ENCODE results near the gene ZFP69.
"Not testable (repeated sequence)": the region's sequence is repeated elsewhere in the genome, so short reads cannot be mapped to it uniquely, and the experiment has no call there.

ZFP69 gene

GRCh38 chr1:40476924-40477677 lies at the start of gene ZFP69:
ZFP69 (plus strand) TSS chr1:40477290; CDS start chr1:40479362, 2,072 bp downstream.
- peak; percentile 99 for DNase-seq

- DNase-seq = no peak
Measured at GRCh38 chr1:40431385-40431784, 45.7 kb upstream of the ZFP69 start.

- DNase-seq = no peak
Measured at GRCh38 chr1:40432644-40433390, 44.3 kb upstream of the ZFP69 start.

DNA sequence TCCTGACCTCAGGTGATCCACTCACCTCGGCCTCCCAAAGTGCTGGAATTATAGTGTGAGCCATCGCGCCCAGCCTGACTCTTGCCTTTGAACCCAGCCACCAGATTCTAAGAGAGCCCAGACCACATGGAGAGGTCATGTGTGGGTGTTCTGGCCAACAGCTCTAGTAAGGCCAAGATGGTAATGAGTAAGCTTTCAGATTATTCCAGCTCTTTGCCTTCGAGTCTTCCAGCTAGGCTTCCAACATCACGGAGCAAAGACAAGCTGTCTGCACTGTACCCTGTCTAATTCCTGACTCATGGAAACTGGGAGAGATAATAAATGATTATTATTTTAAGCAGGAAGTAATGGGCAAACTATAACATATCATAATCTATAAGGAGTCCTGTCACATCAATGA lies 41.6 kb upstream of the ZFP69 start:
- no peak for DNase-seq

DNA sequence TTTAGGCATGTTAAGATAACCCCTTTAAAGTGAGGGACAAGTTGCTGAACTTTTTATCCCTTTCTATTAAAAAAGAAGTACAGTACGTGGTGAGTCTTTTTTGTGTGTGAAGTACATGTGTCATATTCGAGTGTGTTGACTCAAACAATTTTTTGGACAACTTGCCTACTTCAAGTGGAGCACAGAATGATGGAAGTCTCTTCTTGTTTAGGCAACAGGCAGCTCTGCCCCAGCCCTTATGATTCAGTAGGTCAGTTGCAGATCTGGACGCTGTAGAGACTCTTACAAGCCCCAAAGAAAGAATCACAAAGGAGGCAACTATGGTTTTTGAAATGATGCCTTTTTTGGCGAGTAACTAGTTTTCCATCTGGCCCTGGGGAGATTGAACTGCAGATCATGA lies 41.2 kb upstream of the ZFP69 start:
- DNase-seq = no peak

DNA sequence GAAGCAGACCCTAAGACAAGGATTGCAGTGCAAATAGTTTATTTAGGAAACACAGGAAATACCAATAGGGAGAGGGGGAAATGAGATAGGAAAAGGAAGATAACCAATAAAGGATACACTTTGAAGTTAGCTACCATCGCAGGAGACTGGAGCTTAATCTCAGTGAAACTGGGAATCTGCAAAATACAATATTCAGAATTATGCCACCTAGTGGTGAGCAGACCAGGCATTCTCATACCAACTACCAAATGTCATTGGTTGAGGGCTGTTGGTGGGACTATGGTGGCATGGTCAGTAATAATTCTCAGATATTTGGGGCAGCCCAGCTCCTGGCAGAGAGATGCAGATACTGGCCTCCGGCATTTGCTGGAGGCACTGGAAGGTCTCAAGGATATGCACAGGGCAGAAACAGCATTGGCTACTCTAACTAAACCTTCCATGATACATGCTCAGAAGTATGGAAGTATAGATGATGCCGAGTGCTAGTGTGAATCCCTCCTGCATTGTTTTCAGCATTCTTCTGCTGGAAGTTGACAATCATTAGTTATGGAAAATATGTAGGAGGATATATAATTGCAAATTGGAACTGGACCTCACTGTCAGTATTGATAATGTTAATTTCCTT lies 38.6 kb upstream of the ZFP69 start:
- DNase-seq = peak; percentile 75

GRCh38 chr1:40439247-40439646 lies 37.8 kb upstream of the ZFP69 start:
- peak; percentile 85 for DNase-seq

DNA sequence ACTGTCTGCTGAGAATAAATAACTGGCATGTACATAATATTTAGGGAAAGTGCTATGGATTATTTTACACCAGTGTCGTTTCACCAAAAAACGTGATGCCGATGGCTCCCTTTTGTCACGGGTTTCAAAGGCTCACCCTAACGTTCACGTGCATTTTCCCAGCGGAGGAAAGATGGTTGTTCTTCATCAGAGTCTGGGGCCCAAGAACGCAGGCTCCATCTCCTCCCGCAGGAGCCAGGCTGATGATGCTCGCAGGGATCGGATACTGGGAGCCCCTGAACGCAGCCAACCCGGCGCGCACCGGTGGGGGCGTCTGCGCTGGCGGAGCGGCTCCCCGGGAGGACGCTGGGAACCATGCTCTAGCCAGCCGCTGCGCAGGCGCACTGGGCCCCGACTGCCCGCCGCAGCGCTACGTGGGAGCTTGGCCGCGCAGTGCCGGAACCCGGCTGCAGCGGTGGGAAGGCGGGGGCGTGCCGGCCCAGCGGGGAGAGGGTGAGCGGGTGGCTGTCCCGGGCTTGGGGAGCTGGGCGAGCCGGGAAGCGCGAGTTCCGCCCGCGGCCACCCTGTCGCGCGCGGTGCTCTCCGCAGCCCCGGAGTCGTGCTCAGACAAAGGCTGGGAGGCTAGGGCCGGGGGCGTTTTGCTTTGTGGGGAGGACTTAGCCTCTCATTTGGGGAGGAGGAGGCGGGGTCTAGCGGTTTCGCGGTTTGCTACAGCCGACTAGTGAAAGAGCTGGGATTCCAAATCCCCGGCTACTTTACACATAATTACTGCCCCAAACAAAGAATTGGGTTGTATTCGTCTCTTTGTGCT lies 27.2 kb upstream of the ZFP69 start, which contains the start of gene ZFP69B:
TSS of gene ZFP69B (plus strand) at position 793 of the 811 bp plus-strand sequence. CDS start 486 bp downstream, outside the sequence.
- peak; percentile 100 for DNase-seq

GRCh38 chr1:40450495-40451237 lies 26.4 kb upstream of the ZFP69 start:
- no peak for DNase-seq

- no peak for DNase-seq
Measured at GRCh38 chr1:40451238-40451585, 25.9 kb upstream of the ZFP69 start.

- DNase-seq = no peak
Measured at GRCh38 chr1:40454873-40455272, 22.2 kb upstream of the ZFP69 start.

DNA sequence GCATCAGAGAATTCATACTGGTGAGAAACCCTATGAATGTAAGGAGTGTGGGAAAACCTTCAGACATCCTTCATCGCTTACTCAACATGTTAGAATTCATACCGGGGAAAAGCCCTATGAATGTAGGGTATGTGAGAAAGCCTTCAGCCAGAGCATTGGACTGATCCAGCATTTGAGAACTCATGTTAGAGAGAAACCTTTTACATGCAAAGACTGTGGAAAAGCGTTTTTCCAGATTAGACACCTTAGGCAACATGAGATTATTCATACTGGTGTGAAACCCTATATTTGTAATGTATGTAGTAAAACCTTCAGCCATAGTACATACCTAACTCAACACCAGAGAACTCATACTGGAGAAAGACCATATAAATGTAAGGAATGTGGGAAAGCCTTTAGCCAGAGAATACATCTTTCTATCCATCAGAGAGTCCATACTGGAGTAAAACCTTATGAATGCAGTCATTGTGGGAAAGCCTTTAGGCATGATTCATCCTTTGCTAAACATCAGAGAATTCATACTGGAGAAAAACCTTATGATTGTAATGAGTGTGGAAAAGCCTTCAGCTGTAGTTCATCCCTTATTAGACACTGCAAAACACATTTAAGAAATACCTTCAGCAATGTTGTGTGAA lies 14.0 kb upstream of the ZFP69 start:
- no peak for DNase-seq

DNA sequence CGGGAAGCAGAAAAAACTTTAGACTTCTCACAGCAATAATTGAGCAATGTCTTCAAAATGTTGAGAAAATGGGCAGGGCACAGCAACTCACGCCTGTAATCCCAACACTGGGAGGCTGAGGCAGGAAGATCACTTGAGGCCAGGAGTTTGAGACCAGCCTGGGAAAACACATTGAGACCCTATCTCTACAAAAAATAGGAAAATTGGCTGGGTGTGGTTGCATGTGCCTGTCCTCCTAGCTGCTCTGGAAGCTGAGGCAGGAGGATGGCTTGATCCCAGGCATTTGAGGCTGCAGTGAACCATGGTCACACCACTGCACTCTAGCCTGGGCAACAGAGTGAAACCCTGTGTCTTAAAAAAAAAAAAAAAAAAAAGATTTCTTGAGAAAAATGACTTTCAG lies 7.8 kb upstream of the ZFP69 start:
- no peak for DNase-seq

GRCh38 chr1:40475268-40475667 lies 1.8 kb upstream of the ZFP69 start:
- no peak for DNase-seq

DNA sequence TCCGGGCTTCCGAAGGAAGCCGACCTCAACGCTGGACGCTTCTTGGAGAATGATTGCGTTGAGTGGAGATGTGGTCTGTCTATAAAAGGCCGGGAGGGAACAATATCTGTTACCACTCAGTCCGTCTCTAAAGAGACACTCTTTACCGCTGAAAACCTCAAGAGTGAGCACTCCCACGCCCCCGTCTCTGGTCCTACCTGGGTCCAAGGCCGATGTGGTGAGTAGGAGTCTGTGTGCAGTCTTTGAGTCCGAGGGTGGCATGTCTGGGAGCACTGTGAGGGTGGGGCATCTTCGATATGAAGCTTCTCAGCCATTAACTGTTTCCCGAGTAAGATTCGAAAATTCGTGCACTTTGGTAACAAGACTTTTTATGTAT lies 576 bp downstream of the ZFP69 start:
- peak; percentile 69 for DNase-seq

DNA sequence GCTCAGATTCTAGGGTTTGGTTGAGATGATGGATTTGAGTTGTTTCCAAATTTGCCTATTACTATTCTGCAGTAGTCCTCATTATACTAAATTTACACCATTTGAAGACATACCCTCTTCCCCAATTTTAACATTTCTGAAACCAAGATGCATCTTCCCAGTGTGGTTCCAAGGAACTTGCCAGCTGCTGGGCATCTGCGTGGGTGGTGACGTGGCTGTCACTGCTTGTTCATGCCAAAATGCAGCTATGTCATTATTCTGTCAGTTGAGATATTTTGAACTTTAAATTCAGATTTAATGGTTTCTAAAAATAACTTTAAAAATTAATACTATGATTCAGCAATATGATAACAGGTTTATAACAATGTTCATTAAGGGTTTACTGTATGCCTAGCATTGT lies 1.2 kb downstream of the ZFP69 start:
- DNase-seq = no peak

GRCh38 chr1:40479156-40479555 lies 2.1 kb downstream of the ZFP69 start:
- DNase-seq = no peak

DNA sequence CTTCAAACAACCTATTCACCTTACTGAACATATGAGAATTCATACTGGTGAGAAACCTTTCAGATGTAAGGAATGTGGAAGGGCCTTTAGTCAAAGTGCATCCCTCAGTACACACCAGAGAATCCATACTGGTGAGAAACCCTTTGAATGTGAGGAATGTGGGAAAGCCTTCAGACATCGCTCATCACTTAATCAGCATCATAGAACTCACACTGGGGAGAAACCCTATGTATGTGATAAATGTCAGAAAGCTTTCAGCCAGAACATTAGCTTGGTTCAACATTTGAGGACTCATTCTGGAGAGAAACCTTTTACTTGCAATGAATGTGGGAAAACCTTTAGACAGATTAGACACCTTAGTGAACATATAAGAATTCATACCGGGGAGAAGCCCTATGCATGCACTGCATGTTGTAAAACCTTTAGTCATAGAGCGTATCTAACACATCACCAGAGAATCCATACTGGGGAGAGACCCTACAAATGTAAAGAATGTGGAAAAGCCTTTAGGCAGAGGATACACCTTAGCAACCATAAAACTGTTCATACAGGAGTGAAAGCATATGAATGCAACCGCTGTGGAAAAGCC lies 18.3 kb downstream of the ZFP69 start:
- DNase-seq = no peak

DNA sequence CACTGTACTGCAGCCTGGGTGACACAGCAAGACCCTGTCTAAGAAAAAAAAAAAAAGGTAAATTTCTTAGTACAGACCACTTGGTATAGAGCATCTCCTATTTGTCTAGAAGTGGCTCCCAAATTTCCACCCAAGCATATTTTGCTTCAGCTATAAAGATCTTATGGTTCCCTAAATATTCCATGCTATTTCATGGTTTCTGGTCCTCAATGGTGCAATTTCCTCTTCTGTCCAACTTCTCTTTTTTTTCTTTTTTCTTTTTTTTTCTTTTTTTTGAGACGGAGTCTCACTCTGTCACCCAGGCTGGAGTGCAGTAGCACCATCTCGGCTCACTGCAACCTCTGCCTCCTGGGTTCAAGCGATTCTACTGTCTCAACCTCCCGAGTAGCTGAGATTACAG lies 25.6 kb downstream of the ZFP69 start:
- not testable (repeated sequence) for DNase-seq

- no peak for DNase-seq
Measured at GRCh38 chr1:40507973-40508372, 30.9 kb downstream of the ZFP69 start.

Measured in NCI-H2029 (cell line).